ENCODE data around the gene ATXN1.

ATXN1 gene

GRCh38 chr6:16750566-16750965 is 10.7 kb downstream of the ATXN1 start:
- no peak overlapping the region for H3K4me3 ChIP-seq (ENCODE audit: low read length, poor library complexity, severe bottlenecking)
- H3K9ac ChIP-seq (ENCODE audit: low read depth, low read length, poor library complexity, severe bottlenecking): no peak overlapping the region
- no peaks in the 10 kb centered on the region for H3K9me2 ChIP-seq (replicated peaks; ENCODE audit: low read depth, low read length)
- no peak for TF ChIP-seq EZH2phosphoT487 (IDR thresholded peaks at IDR 0.05; ENCODE audit: borderline replicate concordance)
- TF ChIP-seq, protein P1, sequence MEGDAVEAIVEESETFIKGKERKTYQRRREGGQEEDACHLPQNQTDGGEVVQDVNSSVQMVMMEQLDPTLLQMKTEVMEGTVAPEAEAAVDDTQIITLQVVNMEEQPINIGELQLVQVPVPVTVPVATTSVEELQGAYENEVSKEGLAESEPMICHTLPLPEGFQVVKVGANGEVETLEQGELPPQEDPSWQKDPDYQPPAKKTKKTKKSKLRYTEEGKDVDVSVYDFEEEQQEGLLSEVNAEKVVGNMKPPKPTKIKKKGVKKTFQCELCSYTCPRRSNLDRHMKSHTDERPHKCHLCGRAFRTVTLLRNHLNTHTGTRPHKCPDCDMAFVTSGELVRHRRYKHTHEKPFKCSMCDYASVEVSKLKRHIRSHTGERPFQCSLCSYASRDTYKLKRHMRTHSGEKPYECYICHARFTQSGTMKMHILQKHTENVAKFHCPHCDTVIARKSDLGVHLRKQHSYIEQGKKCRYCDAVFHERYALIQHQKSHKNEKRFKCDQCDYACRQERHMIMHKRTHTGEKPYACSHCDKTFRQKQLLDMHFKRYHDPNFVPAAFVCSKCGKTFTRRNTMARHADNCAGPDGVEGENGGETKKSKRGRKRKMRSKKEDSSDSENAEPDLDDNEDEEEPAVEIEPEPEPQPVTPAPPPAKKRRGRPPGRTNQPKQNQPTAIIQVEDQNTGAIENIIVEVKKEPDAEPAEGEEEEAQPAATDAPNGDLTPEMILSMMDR (conservative IDR thresholded peaks at IDR 0.05; ENCODE audit: low read length): no peak
- no peak overlapping the region for H2AFZ ChIP-seq (ENCODE audit: low read length)
- H4K20me1 ChIP-seq (ENCODE audit: insufficient read depth, low read length, poor library complexity, severe bottlenecking): peaks cover 4% of the 10 kb centered on the region
- no peaks in the 10 kb centered on the region for H3F3A ChIP-seq (ENCODE audit: low read depth)
- peaks cover 5% of the 10 kb centered on the region; the same call in 1 of the 2 replicates for H3K36me3 ChIP-seq (ENCODE audit: insufficient read depth, low read length)
- peaks cover 41% of the 10 kb centered on the region for H3K4me1 ChIP-seq (ENCODE audit: insufficient read depth, low read length, poor library complexity, severe bottlenecking)
- H3K27me3 ChIP-seq (ENCODE audit: insufficient read depth, low read length, poor library complexity, severe bottlenecking): no peaks in the 10 kb centered on the region
- H3K79me2 ChIP-seq (ENCODE audit: insufficient read depth, low read length): peaks cover 92% of the 10 kb centered on the region
- no peak overlapping the region for H3K4me2 ChIP-seq (ENCODE audit: low read depth, low read length, poor library complexity, severe bottlenecking)
- H3K9me3 ChIP-seq (ENCODE audit: insufficient read depth, low read depth, low read length): no peaks in the 10 kb centered on the region

- TF ChIP-seq, protein P1 (conservative IDR thresholded peaks at IDR 0.05; ENCODE audit: low read length): no peak
- no peak for TF ChIP-seq EZH2phosphoT487 (IDR thresholded peaks at IDR 0.05; ENCODE audit: borderline replicate concordance)
- no peak overlapping the region for H2AFZ ChIP-seq (ENCODE audit: low read length)
- H3K79me2 ChIP-seq (ENCODE audit: insufficient read depth, low read length): peaks cover 92% of the 10 kb centered on the region
- H3K27me3 ChIP-seq (ENCODE audit: insufficient read depth, low read length, poor library complexity, severe bottlenecking): no peaks in the 10 kb centered on the region
- H3F3A ChIP-seq (ENCODE audit: low read depth): no peaks in the 10 kb centered on the region
- H3K36me3 ChIP-seq (ENCODE audit: insufficient read depth, low read length): peaks cover 5% of the 10 kb centered on the region; the same call in 1 of the 2 replicates
- H3K9ac ChIP-seq (ENCODE audit: low read depth, low read length, poor library complexity, severe bottlenecking): no peak overlapping the region
- H3K9me2 ChIP-seq (replicated peaks; ENCODE audit: low read depth, low read length): no peaks in the 10 kb centered on the region
- H3K4me3 ChIP-seq (ENCODE audit: low read length, poor library complexity, severe bottlenecking): no peak overlapping the region
- H4K20me1 ChIP-seq (ENCODE audit: insufficient read depth, low read length, poor library complexity, severe bottlenecking): no peaks in the 10 kb centered on the region
- H3K9me3 ChIP-seq (ENCODE audit: insufficient read depth, low read depth, low read length): no peaks in the 10 kb centered on the region
- H3K4me1 ChIP-seq (ENCODE audit: insufficient read depth, low read length, poor library complexity, severe bottlenecking): peaks cover 40% of the 10 kb centered on the region
- H3K4me2 ChIP-seq (ENCODE audit: low read depth, low read length, poor library complexity, severe bottlenecking): no peak overlapping the region
Observed at GRCh38 chr6:16749516-16750485, 11.5 kb downstream of the ATXN1 start.

- peaks cover 93% of the 10 kb centered on the region for H3K79me2 ChIP-seq (ENCODE audit: insufficient read depth, low read length)
- no peak overlapping the region for H3K4me2 ChIP-seq (ENCODE audit: low read depth, low read length, poor library complexity, severe bottlenecking)
Observed at GRCh38 chr6:16748025-16748319, 13.3 kb downstream of the ATXN1 start.

More at GRCh38 chr6:16748025-16748319, 13.3 kb downstream of the ATXN1 start:
- Histone ChIP-seq H3K9me3 (ENCODE audit: insufficient read depth, low read depth, low read length) (no peaks in the 10 kb centered on the region), H3K9ac (ENCODE audit: low read depth, low read length, poor library complexity, severe bottlenecking) (no peak overlapping the region), H2AFZ (ENCODE audit: low read length) (no peak overlapping the region), H3K36me3 (ENCODE audit: insufficient read depth, low read length) (peaks cover 5% of the 10 kb centered on the region; the same call in 1 of the 2 replicates), H3K4me3 (ENCODE audit: low read length, poor library complexity, severe bottlenecking) (no peak overlapping the region), H4K20me1 (ENCODE audit: insufficient read depth, low read length, poor library complexity, severe bottlenecking) (peaks cover 5% of the 10 kb centered on the region), H3K4me1 (ENCODE audit: insufficient read depth, low read length, poor library complexity, severe bottlenecking) (peaks cover 33% of the 10 kb centered on the region), H3K27me3 (ENCODE audit: insufficient read depth, low read length, poor library complexity, severe bottlenecking) (no peaks in the 10 kb centered on the region), H3K9me2 (replicated peaks; ENCODE audit: low read depth, low read length) (no peaks in the 10 kb centered on the region), H3F3A (ENCODE audit: low read depth) (no peaks in the 10 kb centered on the region)
- TF ChIP-seq, protein P1 (conservative IDR thresholded peaks at IDR 0.05; ENCODE audit: low read length): no peak

Measured in Loucy (cell line).